Measurements from ENCODE around the gene ADH1C. TPM values are rescaled to one million over a fixed set of nuclear protein-coding genes. Genes with fewer than 3 reads are reported as not detected.
"Not testable (repeated sequence)": the region's sequence is repeated elsewhere in the genome, so short reads cannot be mapped to it uniquely, and the experiment has no call there.

Gene ADH1C
- total RNA-seq, 4 donors from 2014 or later = 1.6 to 18.0 (median 9.6) TPM

GRCh38 chr4:99329876-99330275, 22.7 kb downstream of the ADH1C start:
- TF ChIP-seq POLR2A (IDR thresholded peaks at IDR 0.05) (no peak), CTCF (IDR thresholded peaks at IDR 0.05) (no peak)
- H3K9me3 ChIP-seq = no peaks in the 10 kb centered on the region
- no peak for DNase-seq
- intact Hi-C loops (cut with DNase I) = no loop called here
- no peaks in the 10 kb centered on the region for H3K36me3 ChIP-seq
- WGBS, 2 donors = 74 to 84% methylated on average over 2 of the region's 2 CpGs
- H3K4me3 ChIP-seq (replicated peaks in 1 of 3) = no peak overlapping the region
- H3K27me3 ChIP-seq = no peaks in the 10 kb centered on the region
- H3K4me1 ChIP-seq = no peaks in the 10 kb centered on the region
- no peak overlapping the region for H3K27ac ChIP-seq

- Histone ChIP-seq H3K4me1 (peaks cover 0 to 6% of the 10 kb centered on the region in 2 donors), H3K36me3 (no peaks in the 10 kb centered on the region), H3K4me3 (replicated peaks in 1 of 3) (no peak overlapping the region), H3K27ac (peak overlapping the region in 2 of 3 donors; percentile 43 to 54), H3K27me3 (no peaks in the 10 kb centered on the region), H3K9me3 (no peaks in the 10 kb centered on the region)
- DNase-seq = peak; percentile 8 to 27
- no peak for TF ChIP-seq POLR2A (IDR thresholded peaks at IDR 0.05)
- no peak for TF ChIP-seq CTCF (IDR thresholded peaks at IDR 0.05)
- intact Hi-C loops (cut with DNase I) = no loop called here
- 50 to 54% methylated on average over 3 of the region's 3 CpGs for WGBS, 2 donors
Measured at GRCh38 chr4:99324979-99325378, 27.6 kb downstream of the ADH1C start.

- intact Hi-C loops (cut with DNase I) = no loop called here
- no peaks in the 10 kb centered on the region for H3K27me3 ChIP-seq
Measured at GRCh38 chr4:99324361-99324760, 28.2 kb downstream of the ADH1C start.

GRCh38 chr4:99323756-99324155, 28.8 kb downstream of the ADH1C start:
- DNase-seq = no peak
- Histone ChIP-seq H3K27me3 (no peaks in the 10 kb centered on the region), H3K4me1 (peaks cover 0 to 6% of the 10 kb centered on the region in 2 donors), H3K36me3 (no peaks in the 10 kb centered on the region), H3K4me3 (replicated peaks in 1 of 3) (no peak overlapping the region), H3K9me3 (no peaks in the 10 kb centered on the region), H3K27ac (peak overlapping the region; percentile 43 to 54 (median 47))
- TF ChIP-seq POLR2A (IDR thresholded peaks at IDR 0.05) = no peak
- TF ChIP-seq CTCF (IDR thresholded peaks at IDR 0.05) = no peak
- intact Hi-C loops (cut with DNase I) = no loop called here
- 87 to 90% methylated on average over 1 of the region's 1 CpG for WGBS, 2 donors

More at GRCh38 chr4:99324361-99324760, 28.2 kb downstream of the ADH1C start:
- H3K4me3 ChIP-seq (replicated peaks in 1 of 3) = no peak overlapping the region
- peaks cover 0 to 6% of the 10 kb centered on the region in 2 donors for H3K4me1 ChIP-seq
- no peaks in the 10 kb centered on the region for H3K36me3 ChIP-seq
- 62 to 80% methylated on average over 1 of the region's 1 CpG for WGBS, 2 donors
- peak overlapping the region; percentile 43 to 54 (median 47) for H3K27ac ChIP-seq
- no peak for DNase-seq
- TF ChIP-seq CTCF (IDR thresholded peaks at IDR 0.05) = no peak
- TF ChIP-seq POLR2A (IDR thresholded peaks at IDR 0.05) = no peak
- no peaks in the 10 kb centered on the region for H3K9me3 ChIP-seq

- TF ChIP-seq CTCF (IDR thresholded peaks at IDR 0.05) (no peak), POLR2A (IDR thresholded peaks at IDR 0.05) (no peak)
- H3K9me3 ChIP-seq = no peaks in the 10 kb centered on the region
- H3K27me3 ChIP-seq = no peaks in the 10 kb centered on the region
- no peak within 1 kb of the TSS for H3K4me3 ChIP-seq (replicated peaks in 1 of 3)
- H3K27ac ChIP-seq = peak within 1 kb of the TSS in 1 of 3 donors; percentile 9
- no peak for DNase-seq
- WGBS, 2 donors = 48 to 55% methylated on average over 8 of the region's 8 CpGs
- intact Hi-C loops (cut with DNase I) = no loop called here
- H3K36me3 ChIP-seq = no peaks in the 10 kb centered on the region
- H3K4me1 ChIP-seq = peaks cover 0 to 6% of the 10 kb centered on the region in 2 donors
Measured at GRCh38 chr4:99321241-99322191, 31.0 kb downstream of the ADH1C start, which contains the start of gene ADH1B. Gene ADH1B (minus strand): TSS chr4:99321401. CDS start chr4:99321331, 70 bp downstream.

- intact Hi-C loops (cut with DNase I); H3K27ac ChIP-seq; DNase-seq; H3K27me3 ChIP-seq; H3K9me3 ChIP-seq; H3K4me1 ChIP-seq; H3K4me3 ChIP-seq (replicated peaks in 1 of 3); H3K36me3 ChIP-seq: not testable (repeated sequence)
- 89 to 93% methylated on average over 8 of the region's 8 CpGs for WGBS, 2 donors
Measured at GRCh38 chr4:99317811-99318210, 34.7 kb downstream of the ADH1C start.

Measured in thyroid gland (tissue), 4 donors.